ENCODE measurements around the gene SRSF7. TPM values are rescaled to one million over a fixed set of nuclear protein-coding genes. Genes with fewer than 3 reads are reported as not detected.
"Not testable (repeated sequence)": the region's sequence is repeated elsewhere in the genome, so short reads cannot be mapped to it uniquely, and the experiment has no call there.

SRSF7 gene
- total and polyA plus RNA-seq, 2 donors (not counting 1 experiment from before 2014, with no cell fraction given) = 283 to 505 TPM

DNA sequence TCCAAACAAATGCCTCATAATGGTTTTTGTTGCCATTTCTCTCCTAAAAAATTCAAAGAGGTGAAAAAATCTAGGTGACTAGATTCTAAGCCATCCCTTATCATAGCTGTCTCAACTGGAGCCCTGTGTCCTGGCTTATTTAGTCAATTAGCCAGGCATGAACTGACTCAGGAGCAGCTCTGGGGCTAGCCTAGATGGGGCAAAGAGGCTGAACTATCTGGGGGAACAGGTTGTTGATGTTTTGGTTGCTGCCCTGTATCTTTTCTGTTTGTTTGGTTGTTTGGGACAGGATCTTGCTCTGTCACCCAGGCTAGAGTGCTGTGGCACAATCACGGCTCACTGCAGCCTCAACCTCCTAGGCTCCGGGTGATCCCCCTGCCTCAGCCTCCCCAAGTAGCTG is 41.6 kb upstream of the SRSF7 start:
- CTCF ChIA-PET = no interaction called here

DNA sequence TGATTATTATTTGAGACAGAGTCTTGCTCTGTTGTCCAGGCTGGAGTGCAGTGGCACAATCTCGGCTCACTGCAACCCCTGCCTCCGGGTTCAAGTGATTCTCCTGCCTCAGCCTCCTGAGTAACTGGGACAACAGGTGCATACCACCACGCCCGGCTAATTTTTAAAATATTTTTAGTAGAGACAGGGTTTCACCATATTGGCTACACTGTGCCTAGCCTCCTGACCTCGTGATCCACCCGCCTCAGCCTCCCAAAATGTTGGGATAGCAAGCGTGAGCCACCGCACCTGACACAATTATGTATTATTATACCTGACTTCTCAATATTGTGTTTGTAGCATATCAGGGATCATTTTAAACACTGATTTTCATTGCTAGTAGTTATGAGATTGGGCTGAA is 41.2 kb upstream of the SRSF7 start:
- H3K27ac Mint-ChIP-seq; H3K4me1 Mint-ChIP-seq; intact Hi-C loops (cut with micrococcal nuclease); H3K36me3 ChIP-seq (replicated peaks in 1 of 2; ENCODE audit: control extremely low read depth in 1 of 2, control insufficient read depth in 1 of 2, extremely low read depth in 1 of 2, insufficient read depth in 2 of 2, low read length in 1 of 2); H3K4me3 ChIP-seq (ENCODE audit: control extremely low read depth in 1 of 5, extremely low read depth in 1 of 5, insufficient read depth in 1 of 5, low read depth in 2 of 5, low read length in 4 of 5); ATAC-seq (ENCODE audit: low read depth); H3K27me3 ChIP-seq (replicated peaks in 1 of 4; ENCODE audit: control extremely low read depth in 1 of 4, control insufficient read depth in 3 of 4, insufficient read depth in 4 of 4, low read length in 3 of 4); H3K9ac ChIP-seq (ENCODE audit: low read length); H3K27me3 Mint-ChIP-seq; H4K20me1 ChIP-seq (ENCODE audit: control insufficient read depth, insufficient read depth, low read length, poor library complexity, severe bottlenecking); H3K4me1 ChIP-seq (ENCODE audit: control insufficient read depth in 2 of 2, insufficient read depth in 2 of 2, low read length in 2 of 2); H3K9me3 ChIP-seq (ENCODE audit: control extremely low read depth in 1 of 3, control insufficient read depth in 2 of 3, insufficient read depth in 1 of 3, low read length in 2 of 3); H3K4me2 ChIP-seq (replicated peaks; ENCODE audit: low read depth, low read length, poor library complexity, severe bottlenecking); CTCF ChIA-PET; H3K79me2 ChIP-seq (ENCODE audit: control insufficient read depth, insufficient read depth, low read length); H3K4me3 Mint-ChIP-seq; H3K9me3 Mint-ChIP-seq (ENCODE audit: insufficient read depth); H3K27ac ChIP-seq (ENCODE audit: low read length in 2 of 2); POLR2A ChIA-PET; DNase-seq; H2AFZ ChIP-seq (ENCODE audit: insufficient read depth, low read depth, low read length, poor library complexity, severe bottlenecking): not testable (repeated sequence)
- 100% methylated on average over 2 of the region's 8 CpGs for WGBS (ENCODE audit: insufficient coverage)

More for the DNA sequence above, 41.6 kb upstream of the SRSF7 start:
- no peak overlapping the region for H3K4me3 ChIP-seq (ENCODE audit: control extremely low read depth in 1 of 5, extremely low read depth in 1 of 5, insufficient read depth in 1 of 5, low read depth in 2 of 5, low read length in 4 of 5)
- DNase-seq = no peak
- WGBS (ENCODE audit: insufficient coverage) = no CpG with 5 or more reads among the region's 2 CpGs
- Mint-ChIP-seq H3K4me1 (no peaks in the 10 kb centered on the region), H3K27me3 (no peaks in the 10 kb centered on the region), H3K9me3 (ENCODE audit: insufficient read depth) (no peaks in the 10 kb centered on the region), H3K4me3 (no peak overlapping the region), H3K27ac (no peak overlapping the region)
- TF ChIP-seq EZH2 (IDR thresholded peaks at IDR 0.05; ENCODE audit: borderline replicate concordance, insufficient read depth, low read depth, low read length, poor library complexity, severe bottlenecking) = no peak
- TF ChIP-seq, protein P1, sequence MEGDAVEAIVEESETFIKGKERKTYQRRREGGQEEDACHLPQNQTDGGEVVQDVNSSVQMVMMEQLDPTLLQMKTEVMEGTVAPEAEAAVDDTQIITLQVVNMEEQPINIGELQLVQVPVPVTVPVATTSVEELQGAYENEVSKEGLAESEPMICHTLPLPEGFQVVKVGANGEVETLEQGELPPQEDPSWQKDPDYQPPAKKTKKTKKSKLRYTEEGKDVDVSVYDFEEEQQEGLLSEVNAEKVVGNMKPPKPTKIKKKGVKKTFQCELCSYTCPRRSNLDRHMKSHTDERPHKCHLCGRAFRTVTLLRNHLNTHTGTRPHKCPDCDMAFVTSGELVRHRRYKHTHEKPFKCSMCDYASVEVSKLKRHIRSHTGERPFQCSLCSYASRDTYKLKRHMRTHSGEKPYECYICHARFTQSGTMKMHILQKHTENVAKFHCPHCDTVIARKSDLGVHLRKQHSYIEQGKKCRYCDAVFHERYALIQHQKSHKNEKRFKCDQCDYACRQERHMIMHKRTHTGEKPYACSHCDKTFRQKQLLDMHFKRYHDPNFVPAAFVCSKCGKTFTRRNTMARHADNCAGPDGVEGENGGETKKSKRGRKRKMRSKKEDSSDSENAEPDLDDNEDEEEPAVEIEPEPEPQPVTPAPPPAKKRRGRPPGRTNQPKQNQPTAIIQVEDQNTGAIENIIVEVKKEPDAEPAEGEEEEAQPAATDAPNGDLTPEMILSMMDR (IDR thresholded peaks at IDR 0.05) = no peak
- H3K9ac ChIP-seq (ENCODE audit: low read length) = no peak overlapping the region
- H3K36me3 ChIP-seq (replicated peaks in 1 of 2; ENCODE audit: control extremely low read depth in 1 of 2, control insufficient read depth in 1 of 2, extremely low read depth in 1 of 2, insufficient read depth in 2 of 2, low read length in 1 of 2) = no peaks in the 10 kb centered on the region
- no peak overlapping the region for H3K4me2 ChIP-seq (replicated peaks; ENCODE audit: low read depth, low read length, poor library complexity, severe bottlenecking)
- ATAC-seq (ENCODE audit: low read depth) = no peak
- POLR2A ChIA-PET = no interaction called here
- H3K4me1 ChIP-seq (ENCODE audit: control insufficient read depth in 2 of 2, insufficient read depth in 2 of 2, low read length in 2 of 2) = no peaks in the 10 kb centered on the region
- H3K79me2 ChIP-seq (ENCODE audit: control insufficient read depth, insufficient read depth, low read length) = no peaks in the 10 kb centered on the region
- H4K20me1 ChIP-seq (ENCODE audit: control insufficient read depth, insufficient read depth, low read length, poor library complexity, severe bottlenecking) = no peaks in the 10 kb centered on the region
- H3K9me3 ChIP-seq (ENCODE audit: control extremely low read depth in 1 of 3, control insufficient read depth in 2 of 3, insufficient read depth in 1 of 3, low read length in 2 of 3) = peaks cover 0 to 3% (median 0%) of the 10 kb centered on the region in 3 donors
- no peak overlapping the region for H3K27ac ChIP-seq (ENCODE audit: low read length in 2 of 2)
- H2AFZ ChIP-seq (ENCODE audit: insufficient read depth, low read depth, low read length, poor library complexity, severe bottlenecking) = no peak overlapping the region
- no peaks in the 10 kb centered on the region for H3K27me3 ChIP-seq (replicated peaks in 1 of 4; ENCODE audit: control extremely low read depth in 1 of 4, control insufficient read depth in 3 of 4, insufficient read depth in 4 of 4, low read length in 3 of 4)
- intact Hi-C loops (cut with micrococcal nuclease) = no loop called here
